Hematopoietic multipotent progenitor cell treated with erythropoietin and hydrocortisone succinate and interleukin-3 and kit ligand, for 8 days (in vitro differentiated cells): ENCODE data around the gene MRGPRF.
"Not testable (repeated sequence)": the region's sequence is repeated elsewhere in the genome, so short reads cannot be mapped to it uniquely, and the experiment has no call there.

Experiments used
- DNase-seq: peaks from one replicate; pipeline ENCODE4 v3.0.0-alpha.2; 2015

MRGPRF gene

DNA sequence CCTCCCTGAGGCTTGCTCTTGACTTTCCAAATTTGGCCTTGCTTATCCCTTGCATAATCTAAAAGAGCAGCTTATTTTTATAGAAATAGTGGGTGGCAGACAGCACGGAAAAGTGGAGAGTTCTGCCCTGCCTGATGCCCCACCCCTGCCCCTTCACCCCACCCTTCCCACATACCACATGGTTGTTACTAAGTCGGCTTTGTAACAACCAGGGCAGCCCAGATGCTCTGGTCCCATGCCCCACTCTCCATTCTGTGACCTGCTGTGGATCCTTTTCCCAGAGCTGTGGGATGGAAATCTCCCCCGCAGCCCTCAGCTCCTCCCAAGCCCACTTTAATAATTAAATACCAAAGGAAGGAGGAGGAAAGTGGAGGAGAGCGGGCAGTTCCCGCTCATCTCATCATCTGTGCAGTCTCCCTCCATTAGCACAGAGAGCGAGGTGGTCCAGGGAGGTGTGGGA lies 10.9 kb downstream of the MRGPRF start:
- DNase-seq, result peak; percentile 17

DNA sequence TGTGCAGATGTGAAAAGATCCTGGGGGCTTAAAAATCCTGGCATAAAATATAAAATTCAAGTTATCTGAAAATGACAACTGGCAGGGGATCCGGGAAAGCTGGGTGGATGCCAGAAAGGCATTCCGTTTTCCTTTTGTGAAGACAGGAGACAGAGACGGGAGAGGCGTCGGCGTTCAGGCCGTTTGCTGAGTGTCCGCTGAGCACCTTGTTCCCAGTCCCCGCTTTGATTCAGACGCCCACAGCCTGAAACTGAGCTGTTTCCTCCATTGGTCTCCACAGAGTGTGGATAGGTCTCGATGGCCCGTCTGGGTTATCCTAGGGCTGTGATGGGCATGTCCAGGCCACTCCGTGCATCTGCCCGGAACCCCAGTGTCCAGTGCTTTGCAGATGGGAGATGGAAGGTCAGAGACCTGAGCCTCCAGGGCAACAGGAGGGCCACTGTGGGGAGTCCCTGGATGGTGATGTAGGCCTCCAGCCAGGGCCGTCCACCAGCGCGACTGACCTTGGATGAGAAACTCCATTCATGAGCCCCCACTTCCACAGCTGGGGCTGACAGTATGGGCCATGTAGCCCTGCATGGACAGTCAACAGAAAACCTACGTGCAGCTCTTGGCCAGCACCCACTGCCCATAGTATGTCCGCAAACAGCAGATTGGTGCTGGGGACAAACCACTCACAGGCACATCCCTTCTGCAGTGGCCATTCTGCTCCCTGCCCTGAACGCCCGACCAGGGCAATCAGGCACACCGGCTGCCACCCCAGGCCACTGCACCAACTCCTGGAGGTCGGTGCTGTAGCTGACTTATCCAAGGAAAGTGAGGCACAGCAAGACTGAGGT lies 11.6 kb downstream of the MRGPRF start:
- no peak for DNase-seq

DNA sequence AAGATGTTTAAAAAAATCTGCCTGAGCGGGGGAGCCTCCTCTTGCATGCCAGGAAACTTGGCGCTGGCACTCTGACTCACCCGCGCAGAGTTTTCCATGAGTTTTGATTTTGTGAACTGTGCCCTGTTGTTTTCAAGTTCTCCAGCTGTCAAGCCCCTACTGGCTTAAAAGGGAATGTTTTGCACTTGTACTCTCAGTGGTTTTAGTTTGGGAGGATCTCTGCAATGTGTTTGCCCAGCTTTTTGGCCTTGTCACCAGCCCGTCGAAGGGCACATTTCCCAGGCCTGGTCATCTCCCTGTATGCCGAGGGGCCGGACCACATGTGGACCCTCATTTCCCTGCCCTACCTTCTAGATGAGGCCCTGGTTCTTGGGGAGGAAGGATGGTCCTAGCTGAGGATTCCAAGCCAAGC lies 12.2 kb downstream of the MRGPRF start:
- peak; percentile 48 for DNase-seq

GRCh38 chr11:69000391-69000790 lies 12.7 kb downstream of the MRGPRF start:
- DNase-seq, result peak; percentile 31

DNA sequence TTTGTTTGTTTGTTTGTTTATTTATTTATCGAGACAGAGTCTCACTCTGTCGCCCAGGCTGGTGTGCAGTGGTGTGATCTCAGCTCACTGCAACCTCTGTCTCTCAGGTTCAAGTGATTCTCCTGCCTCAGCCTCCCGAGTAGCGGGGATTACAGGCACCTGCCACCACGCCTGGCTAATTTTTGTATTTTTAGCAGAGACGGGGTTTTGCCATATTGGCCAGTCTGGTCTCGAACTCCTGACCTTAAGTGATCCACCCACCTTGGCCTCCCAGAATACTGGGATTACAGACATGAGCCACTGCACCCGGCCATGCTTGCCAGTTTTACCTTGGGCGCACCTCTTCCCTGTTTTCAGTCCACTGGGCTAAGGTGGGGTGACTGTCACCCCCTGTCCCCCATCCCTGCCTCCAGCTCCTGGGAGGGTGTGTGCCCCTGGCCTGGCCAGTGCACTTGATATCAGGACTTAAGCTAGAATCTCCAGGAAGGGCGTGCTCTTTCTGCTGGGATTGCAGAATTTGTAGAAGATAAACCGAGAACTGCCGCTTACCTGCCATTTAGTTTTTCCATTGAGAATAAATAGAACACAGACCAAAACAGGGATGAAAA lies 13.2 kb downstream of the MRGPRF start:
- DNase-seq, result not testable (repeated sequence)

DNA sequence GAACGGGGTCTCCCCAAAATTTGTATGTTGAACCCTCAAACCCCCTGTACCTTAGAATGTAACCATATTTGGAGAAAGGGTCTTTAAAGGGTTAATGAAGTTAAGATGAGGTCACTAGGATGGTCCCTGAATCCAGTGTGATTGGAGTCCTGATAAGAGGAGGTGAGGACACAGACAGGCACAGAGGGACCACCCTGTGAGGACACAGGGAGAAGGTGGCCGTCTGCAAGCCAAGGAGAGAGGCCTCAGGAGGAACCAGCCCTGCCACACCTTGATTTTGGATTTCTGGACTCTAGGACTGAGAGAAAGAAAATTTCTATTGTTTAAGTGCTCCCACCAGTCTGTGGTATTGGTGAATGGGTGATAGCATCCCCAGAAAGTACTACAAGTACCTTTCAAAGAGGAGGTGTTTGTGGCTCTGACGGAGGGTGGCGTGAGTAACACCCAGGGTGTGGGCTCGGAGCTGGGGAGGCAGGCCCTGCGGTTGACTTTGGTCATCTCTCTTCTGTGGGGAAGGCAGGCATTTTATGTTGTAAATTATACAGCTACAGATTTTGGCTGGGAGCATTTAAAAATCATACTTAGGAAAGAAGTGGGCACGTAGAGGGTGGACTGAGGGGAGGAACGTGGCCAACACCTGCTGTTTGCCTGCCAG lies 13.8 kb downstream of the MRGPRF start:
- DNase-seq, result peak; percentile 34

GRCh38 chr11:68998390-68998911 lies 14.6 kb downstream of the MRGPRF start:
- DNase-seq, result peak; percentile 89

DNA sequence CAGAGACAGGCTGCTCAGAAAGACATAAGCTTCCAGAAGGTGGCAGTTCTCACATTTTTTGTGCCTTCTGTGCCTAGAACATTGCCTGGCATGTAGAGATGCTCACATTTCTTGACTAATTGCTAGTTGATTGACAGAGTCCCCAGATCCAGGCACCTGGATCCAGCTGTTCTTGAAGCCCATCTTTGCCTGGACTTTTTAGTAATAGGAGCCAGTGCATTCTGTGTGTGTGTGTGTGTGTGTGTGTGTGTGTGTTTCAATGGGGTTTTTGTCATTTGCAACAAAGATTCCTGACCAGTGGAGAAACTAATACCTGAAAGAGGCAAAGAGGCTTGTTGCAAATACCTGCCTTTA lies 15.1 kb downstream of the MRGPRF start:
- DNase-seq, result no peak

DNA sequence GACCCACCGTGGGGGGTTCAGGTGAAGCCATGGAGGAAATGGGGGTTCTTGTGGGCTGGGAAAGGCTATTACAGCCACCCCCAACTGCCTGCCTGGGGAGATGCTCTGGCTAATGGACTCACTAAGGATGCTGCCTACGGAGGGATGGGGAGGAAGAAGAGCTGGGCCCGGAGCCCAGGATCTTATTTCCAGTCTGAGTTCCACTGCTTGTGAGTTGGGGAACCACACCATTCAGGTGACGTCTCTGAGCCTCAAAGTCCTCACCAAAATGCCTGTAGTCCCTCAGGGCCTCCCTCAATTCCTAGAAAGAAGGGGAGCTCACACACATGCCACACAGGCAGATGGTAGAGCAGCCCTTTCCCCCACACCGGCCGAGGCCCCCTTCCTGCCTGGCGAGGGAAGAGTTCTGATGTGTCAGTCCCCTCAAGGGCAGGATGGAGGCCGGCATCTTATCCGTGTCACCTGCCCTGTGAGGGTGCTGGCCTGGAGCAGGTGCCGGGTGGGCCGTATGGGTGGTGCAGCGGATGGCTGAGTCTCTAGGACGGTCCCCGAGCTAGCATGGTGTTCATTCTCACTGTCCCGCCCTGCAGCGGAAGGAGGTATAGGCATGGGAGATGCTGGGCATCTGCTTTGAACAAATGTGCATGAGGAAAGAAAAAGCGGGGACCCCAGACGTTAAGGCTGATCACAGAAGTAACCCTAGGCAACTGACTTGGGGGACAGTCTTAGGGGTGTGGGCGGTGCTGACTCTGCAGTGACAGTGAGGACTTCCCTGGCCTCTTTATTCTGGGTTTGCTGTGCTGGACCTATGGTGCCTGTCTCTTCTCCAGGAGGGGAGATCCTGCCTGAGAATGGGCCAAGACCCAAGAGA lies 15.7 kb downstream of the MRGPRF start:
- DNase-seq, result no peak

DNA sequence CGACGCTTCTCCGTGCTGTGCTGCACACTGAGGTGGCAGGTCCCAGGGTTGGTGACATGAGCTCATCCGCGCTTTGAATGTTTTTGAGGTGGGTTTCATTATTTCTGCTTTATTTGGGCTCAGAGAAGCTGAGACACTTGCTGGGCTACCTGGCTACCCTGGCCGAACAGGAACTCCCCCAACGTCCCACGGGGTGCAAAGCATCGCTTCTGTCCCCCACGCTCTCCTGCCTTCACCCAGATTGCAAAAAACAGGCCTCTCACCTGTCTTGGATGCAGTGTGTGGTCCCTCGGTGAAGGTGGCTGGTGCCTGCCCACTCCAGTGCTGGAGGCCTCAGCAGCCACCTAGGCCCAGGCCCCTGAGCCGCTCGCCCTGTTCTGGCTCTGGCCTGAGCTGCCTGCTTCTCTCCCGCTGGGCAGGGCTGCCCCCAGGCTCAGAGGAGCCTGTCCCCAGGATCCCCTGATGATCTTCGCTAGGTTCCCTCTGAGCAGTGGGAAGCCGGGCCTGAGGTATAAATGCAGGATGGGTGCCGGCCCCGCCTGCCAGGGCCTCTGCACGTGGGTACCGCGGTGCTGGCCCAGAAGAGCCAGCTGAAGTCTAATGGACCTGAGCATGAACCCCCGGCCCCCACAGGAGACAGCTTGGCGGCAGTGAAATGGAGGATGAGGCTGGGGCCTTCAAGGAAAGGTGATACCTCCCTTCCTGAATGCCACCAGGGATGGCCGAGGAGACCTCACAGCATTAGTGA lies 16.5 kb downstream of the MRGPRF start:
- no peak for DNase-seq

GRCh38 chr11:68994894-68995285 lies 18.2 kb downstream of the MRGPRF start:
- DNase-seq, result no peak

- DNase-seq, result no peak
Observed at GRCh38 chr11:68994161-68994893, 18.7 kb downstream of the MRGPRF start.

GRCh38 chr11:68993546-68993945 lies 19.5 kb downstream of the MRGPRF start:
- DNase-seq, result no peak

- no peak for DNase-seq
Observed at GRCh38 chr11:68992743-68993255, 20.2 kb downstream of the MRGPRF start.

- DNase-seq, result no peak
Observed at GRCh38 chr11:68990995-68991780, 21.9 kb downstream of the MRGPRF start.

DNA sequence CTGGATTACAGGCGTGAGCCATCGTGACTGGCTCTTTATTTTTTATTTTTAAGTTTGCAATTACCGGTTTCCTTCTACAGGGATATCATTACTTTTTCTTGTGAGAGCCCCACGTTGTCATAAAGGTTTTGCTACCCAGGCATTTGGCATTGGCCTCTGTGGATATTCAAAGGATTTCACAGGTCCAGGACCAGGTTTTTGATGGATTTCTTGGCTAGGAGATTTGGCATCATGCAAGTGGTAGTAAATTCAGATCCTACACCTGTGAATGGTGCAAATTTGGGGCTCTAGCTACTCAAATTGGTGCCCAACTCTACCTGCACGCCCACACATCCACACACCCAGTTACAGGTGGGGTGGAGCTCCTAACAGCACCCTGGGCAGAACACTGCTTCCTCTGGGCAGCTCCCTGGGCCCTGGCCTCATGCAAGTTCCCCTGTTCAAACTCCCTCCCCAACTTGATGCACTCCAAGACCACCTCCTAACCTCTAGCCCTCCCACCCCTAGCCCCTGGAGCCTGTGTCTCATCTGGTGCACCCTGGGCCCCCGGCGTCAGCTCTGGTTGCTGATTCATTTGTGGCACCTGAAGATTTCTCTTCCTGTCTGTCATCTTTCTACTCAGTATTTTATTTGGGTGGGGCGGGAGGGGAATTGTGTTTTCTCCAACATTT lies 23.0 kb downstream of the MRGPRF start:
- no peak for DNase-seq

- DNase-seq, result no peak
Observed at GRCh38 chr11:68988491-68988890, 24.6 kb downstream of the MRGPRF start.

DNA sequence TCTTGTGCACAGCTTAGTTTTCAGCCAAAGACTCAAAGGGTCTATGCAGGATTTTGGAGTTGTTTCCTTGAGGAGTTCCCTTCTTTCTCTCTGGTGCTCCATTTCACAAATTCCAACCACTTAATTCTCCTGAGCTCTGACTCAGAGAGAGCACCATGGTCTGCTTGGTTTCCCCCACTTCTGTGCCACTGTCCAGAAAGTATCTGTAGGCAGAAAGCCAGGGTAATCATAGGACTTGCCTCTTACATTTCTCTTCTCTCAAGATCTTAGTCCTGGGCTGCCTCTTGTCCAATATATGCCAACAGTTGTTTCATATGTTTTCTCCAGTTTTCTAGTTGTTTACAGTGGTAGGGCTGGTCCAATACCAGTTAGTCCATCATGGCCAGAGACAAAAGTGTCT lies 25.8 kb downstream of the MRGPRF start:
- DNase-seq, result no peak

DNA sequence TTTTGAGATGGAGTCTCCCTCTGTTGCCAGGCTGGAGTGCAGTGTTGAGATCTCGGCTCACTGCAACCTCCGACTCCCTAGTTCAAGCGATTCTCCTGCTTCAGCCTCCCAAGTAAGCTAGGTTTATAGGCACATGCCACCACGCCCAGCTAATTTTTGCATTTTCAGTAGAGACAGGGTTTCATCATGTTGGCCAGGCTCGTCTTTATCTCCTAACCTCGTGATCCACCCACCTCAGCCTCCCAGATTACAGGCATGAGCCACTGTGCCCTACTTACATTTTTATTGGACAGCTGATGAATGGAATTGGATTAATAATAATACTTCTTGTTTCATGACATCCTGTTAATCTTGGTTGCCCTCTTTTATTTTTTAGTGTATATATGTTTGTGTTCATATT lies 29.2 kb downstream of the MRGPRF start:
- peak; percentile 77 for DNase-seq

GRCh38 chr11:68982134-68982533 lies 30.9 kb downstream of the MRGPRF start:
- DNase-seq, result no peak
